Bronchus fibroblast of lung (primary cell): ENCODE data around the gene STAT1. TPM values are rescaled to one million over a fixed set of nuclear protein-coding genes. Genes with fewer than 3 reads are reported as not detected.

Source experiments
- total RNA-seq: library from RNA; depleted of rRNA; stranded (reverse); fragments of >200 nt; gene quantifications from 2 replicates; pipeline ENCODE4 v1.2.3, GENCODE V29; 2015

STAT1 gene
- 32.7 and 34.0 TPM in 2 replicates for total RNA-seq

DNA sequence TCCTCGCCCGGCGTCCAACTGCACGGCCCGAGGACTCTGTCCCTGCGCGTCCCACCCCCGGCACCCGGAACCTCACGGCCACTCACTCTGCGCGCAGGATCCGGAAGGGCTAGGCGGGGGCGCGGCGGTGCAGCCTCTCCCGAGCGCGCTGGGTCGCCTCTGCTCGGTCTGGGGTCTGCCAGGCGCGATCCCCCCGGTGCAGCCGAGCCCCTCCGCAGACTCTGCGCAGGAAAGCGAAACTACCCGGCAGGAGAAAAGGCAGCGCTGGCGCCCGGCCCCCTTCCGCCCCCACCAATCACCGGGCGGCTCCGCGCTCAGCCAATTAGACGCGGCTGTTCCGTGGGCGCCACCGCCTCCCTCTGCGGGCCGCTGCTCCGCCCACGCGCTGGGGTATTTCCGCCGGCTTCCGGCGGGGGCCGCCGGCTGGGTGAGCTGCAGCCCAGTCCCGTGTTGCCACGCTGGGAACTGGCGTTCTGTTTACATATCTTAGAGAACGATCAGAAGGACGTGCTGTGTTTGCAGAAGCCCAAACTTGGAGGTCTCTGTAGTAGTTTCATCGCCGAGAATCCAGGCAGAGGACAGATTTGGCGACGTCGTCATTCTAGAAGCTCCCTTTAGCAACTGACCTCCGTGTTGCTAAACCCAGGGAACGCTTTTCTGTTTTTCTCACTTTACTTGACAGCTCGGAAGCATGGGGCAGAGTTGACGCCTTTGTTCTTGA, at the start of gene STAT1:
STAT1 (minus strand) TSS at position 240 of the 721 bp plus-strand sequence. CDS start 4,168 bp downstream, outside the sequence.

Other genes with a start within 250 kb of the STAT1 start
- gene GLS, start 133.3 kb downstream of the STAT1 start, total RNA-seq: 34.6 and 35.5 TPM in 2 replicates
- gene STAT4, start 136.8 kb upstream of the STAT1 start, total RNA-seq: under 0.01 and 0.15 TPM in 2 replicates
- gene MYO1B, start 231.2 kb upstream of the STAT1 start, total RNA-seq: 41.3 and 47.6 TPM in 2 replicates